ENCODE data around the gene VEPH1. TPM values are rescaled to one million over a fixed set of nuclear protein-coding genes. Genes with fewer than 3 reads are reported as not detected.

The VEPH1 gene
- total and polyA plus RNA-seq, 12 donors, result 0.07 to 0.85 (median 0.56) TPM; not detected in 5

DNA sequence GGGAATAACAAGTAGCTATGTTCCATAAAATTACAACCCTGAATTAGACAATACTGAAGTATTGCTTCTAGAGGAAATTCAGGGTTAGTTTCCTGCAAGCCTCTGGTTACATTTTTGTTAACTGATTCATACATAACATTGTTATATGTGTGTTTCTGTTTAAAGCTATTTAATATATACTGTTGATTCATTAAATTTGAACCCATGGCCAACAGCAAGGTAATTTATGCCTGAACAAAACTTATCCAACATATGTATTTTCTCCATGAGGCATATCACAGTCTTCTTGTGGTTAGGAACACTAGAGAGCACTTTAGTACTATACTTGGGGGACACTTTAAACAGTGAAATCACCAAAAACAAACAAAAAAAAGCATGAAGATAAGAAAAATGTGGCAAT lies 114.2 kb downstream of the VEPH1 start:
- TF ChIP-seq, protein P1, sequence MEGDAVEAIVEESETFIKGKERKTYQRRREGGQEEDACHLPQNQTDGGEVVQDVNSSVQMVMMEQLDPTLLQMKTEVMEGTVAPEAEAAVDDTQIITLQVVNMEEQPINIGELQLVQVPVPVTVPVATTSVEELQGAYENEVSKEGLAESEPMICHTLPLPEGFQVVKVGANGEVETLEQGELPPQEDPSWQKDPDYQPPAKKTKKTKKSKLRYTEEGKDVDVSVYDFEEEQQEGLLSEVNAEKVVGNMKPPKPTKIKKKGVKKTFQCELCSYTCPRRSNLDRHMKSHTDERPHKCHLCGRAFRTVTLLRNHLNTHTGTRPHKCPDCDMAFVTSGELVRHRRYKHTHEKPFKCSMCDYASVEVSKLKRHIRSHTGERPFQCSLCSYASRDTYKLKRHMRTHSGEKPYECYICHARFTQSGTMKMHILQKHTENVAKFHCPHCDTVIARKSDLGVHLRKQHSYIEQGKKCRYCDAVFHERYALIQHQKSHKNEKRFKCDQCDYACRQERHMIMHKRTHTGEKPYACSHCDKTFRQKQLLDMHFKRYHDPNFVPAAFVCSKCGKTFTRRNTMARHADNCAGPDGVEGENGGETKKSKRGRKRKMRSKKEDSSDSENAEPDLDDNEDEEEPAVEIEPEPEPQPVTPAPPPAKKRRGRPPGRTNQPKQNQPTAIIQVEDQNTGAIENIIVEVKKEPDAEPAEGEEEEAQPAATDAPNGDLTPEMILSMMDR (IDR thresholded peaks at IDR 0.05), result no peak
- H3K9me3 ChIP-seq, result no peaks in the 10 kb centered on the region
- DNase-seq (no peak), ATAC-seq (no peak)
- H3K36me3 ChIP-seq, result no peaks in the 10 kb centered on the region
- H3K4me1 ChIP-seq, result no peaks in the 10 kb centered on the region
- no peak overlapping the region for H3K27ac ChIP-seq
- H3K27me3 ChIP-seq, result no peaks in the 10 kb centered on the region
- intact Hi-C loops (cut with DNase I), result no loop called here
- H3K4me3 ChIP-seq, result no peak overlapping the region

DNA sequence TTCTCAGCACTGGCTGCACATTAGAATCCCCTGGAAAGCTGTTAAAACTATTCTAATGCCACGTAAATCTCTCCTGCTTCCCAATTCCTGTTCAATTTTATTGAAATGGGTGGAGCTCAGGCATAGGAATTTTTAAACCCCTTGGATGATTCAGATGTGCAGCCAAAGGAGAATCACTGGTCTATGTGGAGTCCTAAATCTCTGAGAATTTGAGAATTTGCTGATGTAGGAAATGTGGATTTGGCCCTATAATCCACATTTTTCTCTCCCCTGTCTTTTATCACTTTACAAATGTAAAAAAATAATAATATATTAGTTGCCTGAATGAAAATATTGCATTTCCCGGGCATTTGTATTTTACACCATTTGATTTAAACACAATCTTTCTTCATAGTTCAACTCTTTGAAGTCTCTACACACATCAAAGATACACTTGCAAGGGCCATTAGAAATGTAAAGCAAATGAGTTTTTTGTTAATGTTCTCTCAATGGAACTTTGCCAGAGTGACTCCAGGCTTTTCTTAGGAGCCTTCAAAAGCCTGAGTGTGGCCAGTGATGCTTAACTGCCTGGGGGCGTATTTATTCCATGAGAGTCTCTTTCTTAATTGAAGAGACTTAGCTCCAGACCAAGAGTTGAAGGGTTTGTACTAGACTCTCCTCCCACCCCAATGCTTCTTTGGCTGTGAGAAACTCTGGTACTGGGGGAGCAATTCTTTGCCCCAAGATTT lies 115.3 kb downstream of the VEPH1 start:
- Histone ChIP-seq H3K9me3 (no peaks in the 10 kb centered on the region), H3K4me3 (no peak overlapping the region), H3K36me3 (no peaks in the 10 kb centered on the region), H3K27me3 (no peaks in the 10 kb centered on the region), H3K27ac (no peak overlapping the region), H3K4me1 (no peaks in the 10 kb centered on the region)
- DNase-seq, result no peak
- TF ChIP-seq, protein P1 (IDR thresholded peaks at IDR 0.05), result no peak
- ATAC-seq, result no peak
- intact Hi-C loops (cut with DNase I), result no loop called here
- WGBS, 2 donors, result 30 to 88% methylated on average over 3 of the region's 3 CpGs

DNA sequence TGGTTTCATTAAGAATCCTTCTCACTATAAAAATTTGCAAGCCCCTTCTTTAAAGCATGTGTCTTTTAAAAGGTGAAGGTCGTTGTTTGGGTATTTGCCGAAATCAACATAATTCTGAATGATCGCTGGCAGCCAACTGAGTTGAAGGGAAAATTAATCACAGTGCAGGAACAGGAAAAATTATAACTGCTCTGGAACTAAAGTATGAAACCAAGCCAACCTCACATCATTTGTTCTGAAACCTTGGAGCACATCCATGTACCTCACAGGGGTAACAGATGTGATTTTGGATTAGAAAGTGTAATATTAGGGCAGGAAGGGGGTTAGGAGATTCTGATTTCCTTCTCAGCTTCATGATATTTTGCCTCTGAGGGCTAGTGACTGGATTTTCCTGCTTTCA lies 118.7 kb downstream of the VEPH1 start:
- Histone ChIP-seq H3K36me3 (no peaks in the 10 kb centered on the region), H3K4me1 (no peaks in the 10 kb centered on the region), H3K27me3 (no peaks in the 10 kb centered on the region), H3K27ac (no peak overlapping the region), H3K9me3 (no peaks in the 10 kb centered on the region), H3K4me3 (no peak overlapping the region)
- intact Hi-C loops (cut with DNase I), result no loop called here
- WGBS, 2 donors, result 69 to 83% methylated on average over 3 of the region's 3 CpGs
- no peak for DNase-seq
- TF ChIP-seq, protein P1 (IDR thresholded peaks at IDR 0.05), result no peak
- ATAC-seq, result no peak

DNA sequence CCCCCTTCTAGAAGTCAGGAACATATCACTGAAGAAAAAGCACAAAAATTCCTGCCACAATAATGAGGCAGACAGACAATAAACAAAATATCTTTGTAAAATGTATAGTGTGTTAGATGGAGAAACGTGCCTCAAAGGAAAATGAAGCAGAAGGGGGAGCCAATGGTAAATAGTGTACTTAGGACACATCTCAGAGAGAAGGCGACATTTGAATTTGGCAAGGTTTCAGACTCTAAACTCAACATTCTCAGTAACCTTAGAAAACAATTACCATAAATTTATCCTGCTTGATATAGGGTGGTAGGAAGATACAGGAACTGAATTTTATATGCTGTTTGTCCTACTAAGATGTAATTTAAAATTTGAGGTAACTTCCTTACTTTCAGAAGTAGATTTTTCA lies 119.2 kb downstream of the VEPH1 start:
- no peaks in the 10 kb centered on the region for H3K27me3 ChIP-seq
- H3K36me3 ChIP-seq, result no peaks in the 10 kb centered on the region
- DNase-seq, result no peak
- TF ChIP-seq, protein P1 (IDR thresholded peaks at IDR 0.05), result no peak
- no peak for ATAC-seq
- intact Hi-C loops (cut with DNase I), result no loop called here
- no peaks in the 10 kb centered on the region for H3K4me1 ChIP-seq
- WGBS, 2 donors, result 65 to 72% methylated on average over 2 of the region's 2 CpGs
- no peak overlapping the region for H3K27ac ChIP-seq
- H3K9me3 ChIP-seq, result no peaks in the 10 kb centered on the region
- no peak overlapping the region for H3K4me3 ChIP-seq
